Activated CD4-positive, alpha-beta T cell treated with anti-CD3 and anti-CD28 coated beads, Interleukin-2, amount 10 ng/mL, durations not matched to agents 7 days and 5 days (primary cell): Measurements from ENCODE around the gene CACNA1S. TPM values are rescaled to one million over a fixed set of nuclear protein-coding genes. Genes with fewer than 3 reads are reported as not detected.

Experiments
- CTCF ChIA-PET: fragments of 350-600 bp; sonication (Branson Sonifier 250); formaldehyde crosslinking; loops from one replicate; lab custom pipeline; 2021; ENCODE audit warnings: antibody characterized with exemption; lab: Charles Lee
- POLR2A ChIA-PET: fragments of 350-600 bp; sonication (Branson Sonifier 250); formaldehyde crosslinking; loops from one replicate; lab custom pipeline; 2021; ENCODE audit warnings: antibody characterized with exemption; lab: Charles Lee
- DNase-seq: peaks from one replicate; pipeline ENCODE4 v3.0.0-alpha.2; 2020
- H3K27ac Mint-ChIP-seq: one replicate; pipeline ENCODE4 v1.8.0; 2021; ENCODE audit warnings: mild to moderate bottlenecking, moderate library complexity, mixed read lengths
- H3K27me3 Mint-ChIP-seq: one replicate; pipeline ENCODE4 v1.8.0; 2021; ENCODE audit warnings: mixed read lengths
- H3K36me3 Mint-ChIP-seq: one replicate; pipeline ENCODE4 v1.8.0; 2021; ENCODE audit warnings: low read depth, mixed read lengths
- H3K4me1 Mint-ChIP-seq: one replicate; pipeline ENCODE4 v1.8.0; 2021; ENCODE audit warnings: mixed read lengths
- H3K4me3 Mint-ChIP-seq: one replicate; pipeline ENCODE4 v1.8.0; 2021; ENCODE audit warnings: mild to moderate bottlenecking, moderate library complexity, mixed read lengths
- H3K9me3 Mint-ChIP-seq: one replicate; pipeline ENCODE4 v1.8.0; 2021; ENCODE audit warnings: mixed read lengths
- total RNA-seq, 2 experiments: library from RNA; stranded (reverse); gene quantifications; one replicate each; pipeline ENCODE4 v1.2.3, GENCODE V29; 2021

Gene CACNA1S
- total RNA-seq, 2 experiments from 2014 or later = not detected

- POLR2A ChIA-PET = no interaction called here
Observed at GRCh38 chr1:201004732-201005131, 107.5 kb downstream of the CACNA1S start.

DNA sequence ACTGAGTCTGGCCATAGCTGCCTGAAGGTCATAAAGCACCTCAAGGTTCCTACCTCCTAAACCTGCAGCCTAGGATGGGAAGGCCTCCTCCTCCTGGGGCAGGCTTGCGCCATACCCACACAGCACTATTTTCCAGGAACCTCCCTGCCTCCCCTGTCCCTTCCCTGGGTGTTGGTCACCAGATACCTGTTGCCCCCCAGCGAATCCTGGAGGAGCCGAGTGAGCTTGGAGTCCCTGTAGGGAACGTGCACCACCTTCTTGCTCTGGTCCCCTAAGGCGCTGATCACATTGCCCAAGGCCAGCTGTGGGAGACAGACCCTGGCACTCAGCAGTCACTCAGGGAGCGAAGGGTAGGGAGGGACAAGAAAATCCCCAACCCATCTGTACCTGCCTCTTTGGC, 108.1 kb downstream of the CACNA1S start:
- H3K27me3 Mint-ChIP-seq = no peaks in the 10 kb centered on the region
- no peak overlapping the region for H3K27ac Mint-ChIP-seq
- peaks cover 53% of the 10 kb centered on the region for H3K36me3 Mint-ChIP-seq
- DNase-seq = no peak
- peaks cover 7% of the 10 kb centered on the region for H3K4me1 Mint-ChIP-seq
- POLR2A ChIA-PET = no interaction called here
- no peak overlapping the region for H3K4me3 Mint-ChIP-seq
- CTCF ChIA-PET = interaction anchor here (1.1 to 2.2 kb wide), 5 partner anchors 11 to 32 kb away, joined by 3 to 8 read pairs (median 5); no protein-coding TSS in a partner anchor
- H3K9me3 Mint-ChIP-seq = no peaks in the 10 kb centered on the region

More at GRCh38 chr1:201004732-201005131, 107.5 kb downstream of the CACNA1S start:
- no peak overlapping the region for H3K4me3 Mint-ChIP-seq
- no peaks in the 10 kb centered on the region for H3K27me3 Mint-ChIP-seq
- peaks cover 53% of the 10 kb centered on the region for H3K36me3 Mint-ChIP-seq
- no peaks in the 10 kb centered on the region for H3K9me3 Mint-ChIP-seq
- H3K27ac Mint-ChIP-seq = no peak overlapping the region
- H3K4me1 Mint-ChIP-seq = peaks cover 13% of the 10 kb centered on the region
- CTCF ChIA-PET = interaction anchor here (1.1 to 2.2 kb wide), 5 partner anchors 10 to 33 kb away, joined by 3 to 8 read pairs (median 5); no protein-coding TSS in a partner anchor
- no peak for DNase-seq

DNA sequence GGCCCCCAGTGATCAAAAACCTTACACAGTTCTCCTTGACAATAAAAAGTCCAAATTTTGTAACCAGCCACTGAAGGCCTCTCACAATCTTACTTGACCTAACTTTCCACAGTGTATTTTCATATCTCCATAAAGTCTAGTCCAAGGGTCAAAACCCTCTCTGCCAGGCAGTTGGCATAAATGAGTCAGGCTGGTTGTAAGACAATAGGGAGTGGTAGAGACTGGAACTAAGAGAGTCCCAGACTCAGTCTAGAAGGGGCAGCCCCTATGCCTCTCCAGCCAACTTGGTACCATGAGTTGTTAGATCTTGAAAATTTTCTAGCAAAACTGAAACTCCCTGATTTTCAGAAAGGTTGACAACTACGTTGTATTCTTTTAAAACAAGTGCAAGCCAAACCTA, 109.7 kb downstream of the CACNA1S start:
- Mint-ChIP-seq H3K27me3 (no peaks in the 10 kb centered on the region), H3K4me3 (no peak overlapping the region), H3K36me3 (peaks cover 64% of the 10 kb centered on the region), H3K9me3 (no peaks in the 10 kb centered on the region), H3K27ac (no peak overlapping the region), H3K4me1 (no peaks in the 10 kb centered on the region)
- ChIA-PET CTCF (interaction anchor here (1.0 kb wide), 1 partner anchor 23 kb away, joined by 3 read pairs; no protein-coding TSS in a partner anchor), POLR2A (no interaction called here)
- no peak for DNase-seq

GRCh38 chr1:201001962-201002361, 110.3 kb downstream of the CACNA1S start:
- Mint-ChIP-seq H3K27me3 (no peaks in the 10 kb centered on the region), H3K9me3 (no peaks in the 10 kb centered on the region), H3K27ac (no peak overlapping the region), H3K36me3 (peaks cover 68% of the 10 kb centered on the region), H3K4me3 (no peak overlapping the region), H3K4me1 (no peaks in the 10 kb centered on the region)
- POLR2A ChIA-PET = no interaction called here
- DNase-seq = no peak
- CTCF ChIA-PET = interaction anchor here (1.0 kb wide), 1 partner anchor 24 kb away, joined by 3 read pairs; no protein-coding TSS in a partner anchor

DNA sequence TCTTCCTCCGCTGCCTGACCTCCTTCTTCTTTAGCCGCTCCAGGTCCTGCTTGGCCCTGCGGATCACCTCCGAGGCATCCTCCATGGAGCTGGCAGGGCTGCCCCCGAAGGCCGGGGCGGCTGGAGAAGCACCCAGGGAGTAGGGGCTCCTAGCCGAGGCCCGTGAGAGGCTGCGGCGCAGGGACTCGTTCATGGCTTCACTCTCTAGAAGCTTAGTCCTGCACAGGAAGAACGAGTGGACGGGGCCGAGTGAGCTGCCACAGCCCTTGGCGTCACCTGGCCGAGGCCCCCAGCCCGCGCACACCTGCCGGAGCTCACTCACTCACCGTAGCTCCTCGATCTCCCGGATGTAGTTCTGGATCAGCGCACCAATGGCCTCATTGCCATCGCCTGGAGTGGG, 111.8 kb downstream of the CACNA1S start:
- ChIA-PET POLR2A (no interaction called here), CTCF (interaction anchor here (0.6 to 1.2 kb wide), 2 partner anchors 29 to 977 kb away, joined by 3 to 4 read pairs; no protein-coding TSS in a partner anchor)
- no peak overlapping the region for H3K27ac Mint-ChIP-seq
- H3K4me1 Mint-ChIP-seq = no peaks in the 10 kb centered on the region
- no peak overlapping the region for H3K4me3 Mint-ChIP-seq
- no peak for DNase-seq
- H3K36me3 Mint-ChIP-seq = peaks cover 75% of the 10 kb centered on the region
- no peaks in the 10 kb centered on the region for H3K27me3 Mint-ChIP-seq
- no peaks in the 10 kb centered on the region for H3K9me3 Mint-ChIP-seq

- no peak overlapping the region for H3K27ac Mint-ChIP-seq
- DNase-seq = no peak
- no peaks in the 10 kb centered on the region for H3K27me3 Mint-ChIP-seq
- no peaks in the 10 kb centered on the region for H3K9me3 Mint-ChIP-seq
- H3K36me3 Mint-ChIP-seq = peaks cover 76% of the 10 kb centered on the region
- H3K4me3 Mint-ChIP-seq = no peak overlapping the region
- H3K4me1 Mint-ChIP-seq = no peaks in the 10 kb centered on the region
- ChIA-PET POLR2A (no interaction called here), CTCF (no interaction called here)
Observed at GRCh38 chr1:200999667-201000066, 112.6 kb downstream of the CACNA1S start.

- no peaks in the 10 kb centered on the region for H3K9me3 Mint-ChIP-seq
- no peaks in the 10 kb centered on the region for H3K4me1 Mint-ChIP-seq
- POLR2A ChIA-PET = no interaction called here
- H3K36me3 Mint-ChIP-seq = peaks cover 70% of the 10 kb centered on the region
- H3K4me3 Mint-ChIP-seq = no peak overlapping the region
- no peak for DNase-seq
- H3K27ac Mint-ChIP-seq = no peak overlapping the region
- CTCF ChIA-PET = interaction anchor here (0.7 to 1.3 kb wide), 4 partner anchors 9 to 27 kb away, joined by 3 to 5 read pairs (median 4); no protein-coding TSS in a partner anchor
- H3K27me3 Mint-ChIP-seq = no peaks in the 10 kb centered on the region
Observed at GRCh38 chr1:200998323-200998722, 113.9 kb downstream of the CACNA1S start.

DNA sequence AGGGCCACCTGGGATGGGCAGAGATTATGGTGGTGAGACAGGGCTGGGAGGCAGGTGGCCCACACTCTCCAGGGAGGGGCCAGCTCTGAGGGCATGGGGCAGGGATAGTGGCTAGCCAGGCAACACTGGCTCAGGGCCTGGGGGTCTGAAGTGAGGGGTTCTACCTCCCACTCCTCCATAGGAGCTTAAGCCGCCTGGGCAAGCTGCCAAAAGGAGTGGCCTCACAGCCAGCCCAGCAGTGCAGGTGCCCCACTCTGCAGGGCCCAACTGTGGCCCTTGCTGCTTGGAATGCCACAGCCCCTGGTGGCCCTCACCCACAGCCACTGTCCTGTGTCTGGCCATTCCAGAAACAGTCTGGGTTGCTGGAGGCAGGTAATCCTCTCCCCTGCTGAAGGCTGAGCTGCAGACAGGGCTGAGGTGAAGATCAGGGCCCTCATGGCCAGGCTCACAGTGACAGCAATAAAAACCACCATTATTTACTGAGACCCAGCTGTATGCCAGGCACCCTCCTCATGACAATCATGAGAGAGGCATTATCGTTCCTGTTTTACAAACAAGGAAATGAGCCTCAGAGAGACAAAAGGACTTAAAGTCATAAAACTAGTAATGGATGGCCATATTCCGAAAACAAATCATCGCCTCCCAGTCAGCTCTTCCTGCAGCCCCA, 119.7 kb downstream of the CACNA1S start:
- peaks cover 51% of the 10 kb centered on the region for H3K36me3 Mint-ChIP-seq
- H3K9me3 Mint-ChIP-seq = no peaks in the 10 kb centered on the region
- DNase-seq = no peak
- H3K27ac Mint-ChIP-seq = no peak overlapping the region
- H3K4me3 Mint-ChIP-seq = no peak overlapping the region
- H3K27me3 Mint-ChIP-seq = no peaks in the 10 kb centered on the region
- ChIA-PET CTCF (interaction anchor here (0.8 to 2.1 kb wide), 4 partner anchors 13 to 27 kb away, joined by 3 to 10 read pairs (median 3); no protein-coding TSS in a partner anchor), POLR2A (interaction anchor here (0.7 kb wide), 1 partner anchor 20 kb away, joined by 3 read pairs; no protein-coding TSS in a partner anchor)
- no peaks in the 10 kb centered on the region for H3K4me1 Mint-ChIP-seq

DNA sequence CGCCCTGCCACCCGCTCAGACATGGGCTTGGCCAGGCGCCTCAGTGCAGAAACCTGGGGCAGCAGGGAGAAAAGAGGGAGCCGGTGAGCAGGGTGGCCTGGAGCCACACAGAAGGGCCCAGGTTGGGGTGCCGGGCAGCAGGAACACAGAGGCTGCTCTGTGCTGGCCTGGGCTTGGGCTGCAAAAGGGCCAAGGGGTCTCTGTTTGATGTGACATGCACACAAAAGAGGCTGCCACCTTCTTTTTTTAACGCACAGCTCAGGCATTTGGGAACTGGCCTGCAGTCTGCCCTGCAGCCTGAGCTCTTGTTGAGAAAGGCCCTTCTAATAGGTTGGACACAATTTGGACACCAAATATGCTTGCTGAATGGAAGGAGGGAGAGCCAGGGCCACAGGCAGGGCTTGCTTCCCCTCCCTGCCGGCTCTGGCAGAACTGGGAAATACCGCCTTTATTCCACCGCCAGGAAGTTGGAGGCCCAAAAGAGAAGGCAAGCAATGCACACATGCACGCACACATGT, 121.1 kb downstream of the CACNA1S start:
- no peaks in the 10 kb centered on the region for H3K4me1 Mint-ChIP-seq
- H3K4me3 Mint-ChIP-seq = no peak overlapping the region
- no peaks in the 10 kb centered on the region for H3K9me3 Mint-ChIP-seq
- H3K27ac Mint-ChIP-seq = no peak overlapping the region
- no peak for DNase-seq
- peaks cover 53% of the 10 kb centered on the region for H3K36me3 Mint-ChIP-seq
- ChIA-PET CTCF (interaction anchor here (0.6 to 2.1 kb wide), 5 partner anchors 10 to 34 kb away, joined by 3 to 10 read pairs (median 3); no protein-coding TSS in a partner anchor), POLR2A (no interaction called here)
- H3K27me3 Mint-ChIP-seq = no peaks in the 10 kb centered on the region

DNA sequence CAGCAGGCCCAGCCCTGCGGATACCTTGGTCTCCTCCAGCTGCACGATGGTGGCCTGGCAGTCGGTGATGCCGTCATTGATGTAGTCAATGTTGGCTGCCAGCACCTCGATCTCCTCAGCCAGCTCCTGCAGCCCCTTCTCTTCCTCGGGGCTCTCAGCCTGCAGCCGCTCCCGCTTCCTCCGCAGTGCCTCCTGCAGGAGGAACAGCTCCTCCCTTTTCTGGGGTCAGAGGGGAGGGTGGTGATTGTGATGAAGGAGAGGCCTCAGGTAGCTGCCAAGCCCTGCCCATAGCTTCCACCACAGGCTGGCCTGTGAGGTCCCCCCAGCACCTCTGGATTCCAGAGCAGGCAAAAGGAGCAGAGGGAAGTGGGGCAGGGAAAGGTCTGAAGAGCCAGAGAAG, 122.1 kb downstream of the CACNA1S start:
- Mint-ChIP-seq H3K27me3 (no peaks in the 10 kb centered on the region), H3K27ac (no peak overlapping the region), H3K36me3 (peaks cover 53% of the 10 kb centered on the region), H3K4me3 (no peak overlapping the region), H3K9me3 (no peaks in the 10 kb centered on the region), H3K4me1 (no peaks in the 10 kb centered on the region)
- no peak for DNase-seq
- POLR2A ChIA-PET = no interaction called here
- CTCF ChIA-PET = interaction anchor here (1.2 to 2.6 kb wide), 5 partner anchors 9 to 33 kb away, joined by 3 to 13 read pairs (median 5); no protein-coding TSS in a partner anchor

Other genes with a start within 250 kb of the CACNA1S start
- gene GPR25, start 239.4 kb downstream of the CACNA1S start, total RNA-seq = not detected
- not detected for gene INAVA, start 217.5 kb downstream of the CACNA1S start, total RNA-seq
- 100 to 1,000 TPM; 104 to 107 TPM for gene KIF21B, start 88.7 kb downstream of the CACNA1S start, total RNA-seq
- gene ASCL5, start 14.8 kb upstream of the CACNA1S start, total RNA-seq = not detected
- 10 to 100 TPM; 15.2 to 17.2 TPM for gene TMEM9, start 42.0 kb upstream of the CACNA1S start, total RNA-seq
- not detected for gene IGFN1, start 78.4 kb upstream of the CACNA1S start, total RNA-seq
- gene PKP1, start 171.1 kb upstream of the CACNA1S start, total RNA-seq = not detected